WTC11 (cell line): Measurements from ENCODE around the gene B3GNT8. TPM values are rescaled to one million over a fixed set of nuclear protein-coding genes. Genes with fewer than 3 reads are reported as not detected.

Source experiments
- ATAC-seq: fragments of 200-7000 bp; cut with Tn5 transposase; 2 replicates; pipeline ENCODE4 v1.10.0; 2021; ENCODE audit warnings: mild to moderate bottlenecking, moderate library complexity
- CTCF ChIA-PET: fragments of 300-600 bp; sonication (Branson Sonifier 250); formaldehyde crosslinking; loops from one replicate; lab custom pipeline; 2021; ENCODE audit warnings: antibody characterized with exemption; lab: Charles Lee
- POLR2A ChIA-PET: fragments of 350-600 bp; sonication (Branson Sonifier 250); formaldehyde crosslinking; loops from one replicate; lab custom pipeline; 2021; ENCODE audit warnings: antibody characterized with exemption; lab: Charles Lee
- DNase-seq: peaks from one replicate; pipeline ENCODE4 v3.0.0; 2021; ENCODE audit warnings: low spot score
- H3K27ac Mint-ChIP-seq: 2 replicates; pipeline ENCODE4 v1.8.0; 2021; ENCODE audit warnings: mixed read lengths
- H3K27me3 Mint-ChIP-seq: 2 replicates; pipeline ENCODE4 v1.8.0; 2021; ENCODE audit warnings: low read depth, mild to moderate bottlenecking, moderate library complexity, mixed read lengths
- H3K36me3 Mint-ChIP-seq: 2 replicates; pipeline ENCODE4 v1.8.0; 2021; ENCODE audit warnings: mixed read lengths
- H3K4me1 Mint-ChIP-seq: 2 replicates; pipeline ENCODE4 v1.8.0; 2022; ENCODE audit warnings: mixed read lengths
- H3K4me3 Mint-ChIP-seq: 2 replicates; pipeline ENCODE4 v1.8.0; 2021; ENCODE audit warnings: mild to moderate bottlenecking, moderate library complexity, mixed read lengths
- H3K9me3 Mint-ChIP-seq: 2 replicates; pipeline ENCODE4 v1.8.0; 2021; ENCODE audit warnings: mixed read lengths
- CREM ChIP-seq: sonication (generic); formaldehyde crosslinking; IDR thresholded peaks from 2 replicates; pipeline ENCODE4 v1.8.1; 2022; ENCODE audit warnings: mild to moderate bottlenecking, missing genetic modification reagents, moderate library complexity
- ELF4 ChIP-seq: sonication (generic); formaldehyde crosslinking; IDR thresholded peaks from 2 replicates; pipeline ENCODE4 v1.8.1; 2022; ENCODE audit warnings: low read depth, mild to moderate bottlenecking, moderate library complexity, missing genetic modification reagents
- ETV6 ChIP-seq: sonication (generic); formaldehyde crosslinking; IDR thresholded peaks from 2 replicates; pipeline ENCODE4 v1.8.1; 2022; ENCODE audit warnings: mild to moderate bottlenecking, missing genetic modification reagents
- FOXK1 ChIP-seq: sonication (generic); formaldehyde crosslinking; IDR thresholded peaks from 2 replicates; pipeline ENCODE4 v1.8.0; 2022; ENCODE audit warnings: mild to moderate bottlenecking, moderate library complexity, missing genetic modification reagents
- GABPB1 ChIP-seq: sonication (generic); formaldehyde crosslinking; IDR thresholded peaks from 2 replicates; pipeline ENCODE4 v1.8.1; 2023; ENCODE audit warnings: mild to moderate bottlenecking, missing genetic modification reagents
- JUN ChIP-seq: sonication (generic); formaldehyde crosslinking; IDR thresholded peaks from 2 replicates; pipeline ENCODE4 v1.8.0; 2023; ENCODE audit warnings: mild to moderate bottlenecking, missing genetic modification reagents
- MAX ChIP-seq: sonication (generic); formaldehyde crosslinking; IDR thresholded peaks from 2 replicates; pipeline ENCODE4 v1.8.0; 2022; ENCODE audit warnings: mild to moderate bottlenecking, missing genetic modification reagents
- NFATC4 ChIP-seq: fragments of 250-450 bp; sonication (Bioruptor Pico); IDR thresholded peaks from 2 replicates; pipeline ENCODE4 v1.9.0; 2021; ENCODE audit warnings: mild to moderate bottlenecking
- NFYB ChIP-seq: sonication (generic); formaldehyde crosslinking; conservative IDR thresholded peaks from 2 replicates; pipeline ENCODE4 v1.8.0; 2022; ENCODE audit warnings: low read depth, missing genetic modification reagents
- RELA ChIP-seq: sonication (generic); formaldehyde crosslinking; IDR thresholded peaks from 2 replicates; pipeline ENCODE4 v1.8.1; 2022; ENCODE audit warnings: missing genetic modification reagents, mild to moderate bottlenecking, borderline replicate concordance
- SP1 ChIP-seq: sonication (generic); formaldehyde crosslinking; conservative IDR thresholded peaks from 2 replicates; pipeline ENCODE4 v1.8.1; 2022; ENCODE audit warnings: missing genetic modification reagents
- TEAD1 ChIP-seq: sonication (generic); formaldehyde crosslinking; IDR thresholded peaks from 2 replicates; pipeline ENCODE4 v1.8.0; 2022; ENCODE audit warnings: mild to moderate bottlenecking, missing genetic modification reagents
- TEAD4 ChIP-seq: sonication (generic); formaldehyde crosslinking; IDR thresholded peaks from 2 replicates; pipeline ENCODE4 v1.8.0; 2022; ENCODE audit warnings: mild to moderate bottlenecking, missing genetic modification reagents
- USF1 ChIP-seq: sonication (generic); formaldehyde crosslinking; IDR thresholded peaks from 2 replicates; pipeline ENCODE4 v1.8.0; 2022; ENCODE audit warnings: mild to moderate bottlenecking, missing genetic modification reagents
- ZNF121 ChIP-seq: sonication (generic); formaldehyde crosslinking; IDR thresholded peaks from 2 replicates; pipeline ENCODE4 v1.8.0; 2023; ENCODE audit warnings: missing genetic modification reagents
- ZNF232 ChIP-seq: sonication (generic); formaldehyde crosslinking; IDR thresholded peaks from 2 replicates; pipeline ENCODE4 v1.8.0; 2022; ENCODE audit warnings: mild to moderate bottlenecking, missing genetic modification reagents
- ZNF317 ChIP-seq: sonication (generic); formaldehyde crosslinking; IDR thresholded peaks from 2 replicates; pipeline ENCODE4 v1.8.1; 2023; ENCODE audit warnings: low read depth, mild to moderate bottlenecking, moderate library complexity, missing genetic modification reagents, borderline replicate concordance
- ZNF396 ChIP-seq: fragments of 250-450 bp; sonication (Bioruptor Pico); IDR thresholded peaks from 2 replicates; pipeline ENCODE4 v1.8.0; 2021; ENCODE audit warnings: mild to moderate bottlenecking, moderate library complexity, borderline replicate concordance
- total RNA-seq: library from RNA; stranded (reverse); gene quantifications from 3 replicates; pipeline ENCODE4 v1.2.3, GENCODE V29; 2021
- TF ChIP-seq, protein P1 (sequence below): sonication (generic); formaldehyde crosslinking; IDR thresholded peaks from 2 replicates; pipeline ENCODE4 v1.8.0; 2022; ENCODE audit warnings: missing genetic modification reagents
- TF ChIP-seq, protein P2 (sequence below): sonication (generic); formaldehyde crosslinking; IDR thresholded peaks from 2 replicates; pipeline ENCODE4 v1.8.0; 2022; ENCODE audit warnings: mild to moderate bottlenecking, missing genetic modification reagents

Gene B3GNT8
- total RNA-seq, 1 experiment from 2014 or later: 2.3 TPM

DNA sequence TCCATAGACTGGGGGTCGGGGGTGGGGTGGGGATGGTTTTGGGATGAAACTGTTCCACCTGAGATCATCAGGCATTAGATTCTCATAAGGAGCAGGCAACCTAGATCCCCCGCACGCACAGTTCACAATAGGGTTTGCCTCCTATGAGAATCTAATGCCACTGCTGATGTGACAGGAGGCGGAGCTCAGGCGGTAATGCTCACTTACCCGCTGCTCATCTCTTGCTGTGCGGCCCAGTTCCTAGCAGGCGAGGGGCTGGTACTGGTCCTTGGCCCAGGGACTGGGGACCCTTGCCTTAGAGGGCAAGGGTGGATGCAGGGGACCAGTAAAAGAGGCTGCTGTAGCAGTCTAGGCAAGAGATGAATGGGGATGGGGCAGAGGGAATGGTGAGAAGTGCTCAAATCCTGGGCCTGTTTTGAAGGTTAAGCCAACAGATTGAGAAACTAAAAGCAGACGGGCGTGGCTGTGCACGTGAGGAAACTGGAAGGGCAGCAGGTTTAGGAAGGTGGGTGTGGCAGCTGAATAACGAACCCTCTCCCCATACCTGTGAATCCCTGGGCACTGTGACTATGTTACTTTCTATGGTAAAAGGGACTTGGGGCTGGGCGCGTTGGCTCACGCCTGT lies 14.3 kb upstream of the B3GNT8 start (continued):
- TF ChIP-seq, protein P1, sequence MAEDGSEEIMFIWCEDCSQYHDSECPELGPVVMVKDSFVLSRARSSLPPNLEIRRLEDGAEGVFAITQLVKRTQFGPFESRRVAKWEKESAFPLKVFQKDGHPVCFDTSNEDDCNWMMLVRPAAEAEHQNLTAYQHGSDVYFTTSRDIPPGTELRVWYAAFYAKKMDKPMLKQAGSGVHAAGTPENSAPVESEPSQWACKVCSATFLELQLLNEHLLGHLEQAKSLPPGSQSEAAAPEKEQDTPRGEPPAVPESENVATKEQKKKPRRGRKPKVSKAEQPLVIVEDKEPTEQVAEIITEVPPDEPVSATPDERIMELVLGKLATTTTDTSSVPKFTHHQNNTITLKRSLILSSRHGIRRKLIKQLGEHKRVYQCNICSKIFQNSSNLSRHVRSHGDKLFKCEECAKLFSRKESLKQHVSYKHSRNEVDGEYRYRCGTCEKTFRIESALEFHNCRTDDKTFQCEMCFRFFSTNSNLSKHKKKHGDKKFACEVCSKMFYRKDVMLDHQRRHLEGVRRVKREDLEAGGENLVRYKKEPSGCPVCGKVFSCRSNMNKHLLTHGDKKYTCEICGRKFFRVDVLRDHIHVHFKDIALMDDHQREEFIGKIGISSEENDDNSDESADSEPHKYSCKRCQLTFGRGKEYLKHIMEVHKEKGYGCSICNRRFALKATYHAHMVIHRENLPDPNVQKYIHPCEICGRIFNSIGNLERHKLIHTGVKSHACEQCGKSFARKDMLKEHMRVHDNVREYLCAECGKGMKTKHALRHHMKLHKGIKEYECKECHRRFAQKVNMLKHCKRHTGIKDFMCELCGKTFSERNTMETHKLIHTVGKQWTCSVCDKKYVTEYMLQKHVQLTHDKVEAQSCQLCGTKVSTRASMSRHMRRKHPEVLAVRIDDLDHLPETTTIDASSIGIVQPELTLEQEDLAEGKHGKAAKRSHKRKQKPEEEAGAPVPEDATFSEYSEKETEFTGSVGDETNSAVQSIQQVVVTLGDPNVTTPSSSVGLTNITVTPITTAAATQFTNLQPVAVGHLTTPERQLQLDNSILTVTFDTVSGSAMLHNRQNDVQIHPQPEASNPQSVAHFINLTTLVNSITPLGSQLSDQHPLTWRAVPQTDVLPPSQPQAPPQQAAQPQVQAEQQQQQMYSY (CRISPR knock-in tag): no peak
- TF ChIP-seq RELA (CRISPR knock-in tag): no peak
- TF ChIP-seq ZNF396 (CRISPR knock-in tag): no peak

- Mint-ChIP-seq H3K9me3 (no peaks in the 10 kb centered on the region), H3K27me3 (peaks cover 17% of the 10 kb centered on the region; the same call in 1 of the 2 replicates), H3K4me1 (peaks cover 13% of the 10 kb centered on the region), H3K27ac (no peak within 1 kb of the TSS), H3K4me3 (no peak within 1 kb of the TSS), H3K36me3 (peaks cover 9% of the 10 kb centered on the region; the same call in 1 of the 2 replicates)
- peak; percentile 98 for ATAC-seq
- TF ChIP-seq FOXK1 (CRISPR knock-in tag) (peak; percentile 35; the same call in 1 of the 2 replicates), CREM (CRISPR knock-in tag) (0 out of 2 replicates have a peak, but pooled peaks have one; percentile 42), GABPB1 (CRISPR knock-in tag) (peak; percentile 66; the same call in 1 of the 2 replicates), ZNF121 (no peak), ELF4 (CRISPR knock-in tag) (no peak), ZNF317 (CRISPR knock-in tag) (no peak), SP1 (CRISPR knock-in tag) (peak; percentile 85), NFYB (CRISPR knock-in tag) (peak; percentile 58), USF1 (peak; percentile 36; the same call in 1 of the 2 replicates), TEAD4 (CRISPR knock-in tag) (0 out of 2 replicates have a peak, but pooled peaks have one; percentile 56), NFATC4 (no peak), MAX (CRISPR knock-in tag) (peak; percentile 53; the same call in 1 of the 2 replicates), ETV6 (CRISPR knock-in tag) (peak; percentile 58; the same call in 1 of the 2 replicates), ZNF232 (0 out of 2 replicates have a peak, but pooled peaks have one; percentile 50), ZNF396 (CRISPR knock-in tag) (no peak), TEAD1 (CRISPR knock-in tag) (0 out of 2 replicates have a peak, but pooled peaks have one; percentile 42), JUN (CRISPR knock-in tag) (peak; percentile 38; the same call in 1 of the 2 replicates)
- TF ChIP-seq, protein P2, sequence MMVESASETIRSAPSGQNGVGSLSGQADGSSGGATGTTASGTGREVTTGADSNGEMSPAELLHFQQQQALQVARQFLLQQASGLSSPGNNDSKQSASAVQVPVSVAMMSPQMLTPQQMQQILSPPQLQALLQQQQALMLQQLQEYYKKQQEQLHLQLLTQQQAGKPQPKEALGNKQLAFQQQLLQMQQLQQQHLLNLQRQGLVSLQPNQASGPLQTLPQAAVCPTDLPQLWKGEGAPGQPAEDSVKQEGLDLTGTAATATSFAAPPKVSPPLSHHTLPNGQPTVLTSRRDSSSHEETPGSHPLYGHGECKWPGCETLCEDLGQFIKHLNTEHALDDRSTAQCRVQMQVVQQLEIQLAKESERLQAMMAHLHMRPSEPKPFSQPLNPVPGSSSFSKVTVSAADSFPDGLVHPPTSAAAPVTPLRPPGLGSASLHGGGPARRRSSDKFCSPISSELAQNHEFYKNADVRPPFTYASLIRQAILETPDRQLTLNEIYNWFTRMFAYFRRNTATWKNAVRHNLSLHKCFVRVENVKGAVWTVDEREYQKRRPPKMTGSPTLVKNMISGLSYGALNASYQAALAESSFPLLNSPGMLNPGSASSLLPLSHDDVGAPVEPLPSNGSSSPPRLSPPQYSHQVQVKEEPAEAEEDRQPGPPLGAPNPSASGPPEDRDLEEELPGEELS (CRISPR knock-in tag): peak; percentile 39; the same call in 1 of the 2 replicates
- ChIA-PET CTCF (interaction anchor here (0.6 to 3.7 kb wide), 34 partner anchors 8 to 805 kb away, joined by 3 to 73 read pairs (median 5); partner anchors contain the start of genes B3GNT8, B9D2 and TGFB1), POLR2A (interaction anchor here (0.5 to 1.6 kb wide), 14 partner anchors 8 to 1509 kb away, joined by 3 to 31 read pairs (median 4); partner anchors contain the start of genes B3GNT8 and B9D2)
- peak; percentile 97 for DNase-seq
These were observed 12.5 kb upstream of the B3GNT8 start, which contains the start of gene DMAC2 for GRCh38 chr19:41439441-41440222. TSS of gene DMAC2 (minus strand) at chr19:41439912. CDS start at chr19:41439899, 13 bp downstream.
